HEK293T (cell line): Measurements from ENCODE around the gene USP17L11.
"Not testable (repeated sequence)": the region's sequence is repeated elsewhere in the genome, so short reads cannot be mapped to it uniquely, and the experiment has no call there.

Source experiments
- CTCF ChIA-PET: fragments of 350-600 bp; formaldehyde crosslinking; extraction: SDS; loops from one replicate; lab custom pipeline; 2021; ENCODE audit warnings: antibody characterized with exemption, inconsistent platforms; lab: Yijun Ruan, JAX
- POLR2A ChIA-PET: fragments of 350-600 bp; formaldehyde crosslinking; extraction: SDS; loops from one replicate; lab custom pipeline; 2020; ENCODE audit warnings: antibody characterized with exemption, inconsistent platforms; lab: Yijun Ruan, JAX
- DNase-seq: peaks from one replicate; pipeline ENCODE4 v3.0.0; 2012; ENCODE audit warnings: mixed read lengths; ENCODE audit errors: extremely low spot score

The USP17L11 gene, protein sequence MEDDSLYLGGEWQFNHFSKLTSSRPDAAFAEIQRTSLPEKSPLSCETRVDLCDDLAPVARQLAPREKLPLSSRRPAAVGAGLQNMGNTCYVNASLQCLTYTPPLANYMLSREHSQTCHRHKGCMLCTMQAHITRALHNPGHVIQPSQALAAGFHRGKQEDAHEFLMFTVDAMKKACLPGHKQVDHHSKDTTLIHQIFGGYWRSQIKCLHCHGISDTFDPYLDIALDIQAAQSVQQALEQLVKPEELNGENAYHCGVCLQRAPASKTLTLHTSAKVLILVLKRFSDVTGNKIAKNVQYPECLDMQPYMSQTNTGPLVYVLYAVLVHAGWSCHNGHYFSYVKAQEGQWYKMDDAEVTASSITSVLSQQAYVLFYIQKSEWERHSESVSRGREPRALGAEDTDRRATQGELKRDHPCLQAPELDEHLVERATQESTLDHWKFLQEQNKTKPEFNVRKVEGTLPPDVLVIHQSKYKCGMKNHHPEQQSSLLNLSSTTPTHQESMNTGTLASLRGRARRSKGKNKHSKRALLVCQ

DNA sequence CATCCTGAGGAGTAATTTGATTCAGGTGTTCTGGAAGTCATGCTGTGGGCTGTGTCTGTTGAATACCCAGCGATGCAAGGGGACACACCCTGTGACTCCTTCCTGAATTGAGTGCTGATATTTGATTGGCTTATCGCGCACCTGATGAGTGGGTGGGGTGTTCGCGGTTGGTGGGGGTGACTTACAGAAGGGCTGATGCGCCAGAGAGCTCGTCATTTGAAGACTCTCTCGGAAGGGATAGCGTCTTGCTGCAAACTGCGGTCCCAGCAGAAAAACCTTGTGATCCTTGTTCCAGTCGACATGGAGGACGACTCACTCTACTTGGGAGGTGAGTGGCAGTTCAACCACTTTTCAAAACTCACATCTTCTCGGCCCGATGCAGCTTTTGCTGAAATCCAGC lies at the start of gene USP17L11:
TSS of gene USP17L11 (plus strand) at position 301 of the 400 bp plus-strand sequence. CDS start at position 301, 0 bp downstream.
- POLR2A ChIA-PET, DNase-seq, CTCF ChIA-PET: not testable (repeated sequence)

DNA sequence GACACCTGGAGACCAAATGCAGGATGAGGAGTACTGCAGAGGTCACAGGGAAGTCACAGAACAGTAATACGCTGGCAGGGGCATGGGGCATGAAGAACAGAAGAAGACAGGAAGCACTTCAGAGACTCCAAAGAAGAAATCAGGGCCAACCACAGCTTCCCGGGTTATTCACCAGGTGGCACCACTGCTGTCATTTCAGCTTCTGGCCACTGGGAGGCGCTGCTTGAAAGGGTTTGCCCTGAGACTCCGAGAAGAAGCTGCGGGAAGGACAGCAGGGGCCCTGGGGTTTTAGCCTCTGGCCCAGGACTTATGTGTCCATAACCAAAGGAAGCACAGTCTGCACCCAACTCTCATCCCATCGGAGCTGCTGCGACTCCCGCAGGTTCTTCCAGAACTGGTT lies 49.2 kb upstream of the USP17L11 start:
- POLR2A ChIA-PET, DNase-seq, CTCF ChIA-PET: not testable (repeated sequence)

DNA sequence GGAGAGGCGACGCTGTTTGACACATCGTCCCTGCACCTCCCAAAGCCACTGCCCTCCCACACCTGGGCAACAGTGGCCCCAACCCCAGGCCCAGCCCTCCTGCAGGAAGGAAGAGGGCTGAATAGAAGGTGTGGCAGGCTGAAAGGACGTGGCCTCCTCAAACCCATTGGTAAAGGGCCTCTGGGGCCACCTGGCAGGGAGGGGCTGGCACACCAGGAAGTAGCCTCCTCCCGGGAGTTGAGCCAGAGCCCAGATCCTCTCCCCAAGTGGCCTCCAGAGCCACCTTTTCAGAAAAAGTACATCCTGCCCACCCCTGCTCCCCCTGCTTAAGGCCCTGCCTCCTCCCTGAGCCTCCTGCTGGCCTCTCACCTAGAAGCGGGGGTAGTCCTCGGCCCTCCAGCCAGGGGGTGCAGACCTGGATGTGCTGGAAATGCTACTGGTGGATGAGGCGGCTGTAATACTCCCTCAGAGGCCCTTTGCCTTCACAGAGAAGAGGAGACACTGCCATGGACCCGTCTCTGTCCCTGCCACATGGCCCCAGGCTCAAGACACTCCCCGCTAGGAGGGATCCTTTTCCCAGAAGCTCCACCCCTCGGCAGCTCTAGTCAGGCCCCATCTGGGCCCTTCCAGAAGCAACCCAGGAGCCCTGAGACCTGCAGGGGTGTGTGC lies 45.3 kb upstream of the USP17L11 start, which contains the start of gene FAM90A26:
TSS of gene FAM90A26 (plus strand) at position 619 of the 669 bp plus-strand sequence. CDS start 2,764 bp downstream, outside the sequence.
- POLR2A ChIA-PET, CTCF ChIA-PET, DNase-seq: not testable (repeated sequence)

DNA sequence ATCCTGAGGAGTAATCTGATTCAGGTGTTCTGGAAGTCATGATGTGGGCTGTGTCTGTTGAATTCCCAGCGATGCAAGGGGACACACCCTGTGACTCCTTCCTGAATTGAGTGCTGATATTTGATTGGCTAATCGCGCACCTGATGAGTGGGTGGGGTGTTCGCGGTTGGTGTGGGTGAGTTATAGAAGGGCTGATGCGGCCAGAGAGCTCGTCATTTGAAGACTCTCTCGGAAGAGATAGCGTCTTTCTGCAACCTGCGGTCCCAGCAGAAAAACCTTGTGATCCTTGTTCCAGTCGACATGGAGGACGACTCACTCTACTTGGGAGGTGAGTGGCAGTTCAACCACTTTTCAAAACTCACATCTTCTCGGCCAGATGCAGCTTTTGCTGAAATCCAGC lies 4.8 kb upstream of the USP17L11 start, which contains the start of gene USP17L10:
TSS of gene USP17L10 (plus strand) at position 301 of the 400 bp plus-strand sequence. CDS start at position 301, 0 bp downstream.
- DNase-seq, CTCF ChIA-PET, POLR2A ChIA-PET: not testable (repeated sequence)

DNA sequence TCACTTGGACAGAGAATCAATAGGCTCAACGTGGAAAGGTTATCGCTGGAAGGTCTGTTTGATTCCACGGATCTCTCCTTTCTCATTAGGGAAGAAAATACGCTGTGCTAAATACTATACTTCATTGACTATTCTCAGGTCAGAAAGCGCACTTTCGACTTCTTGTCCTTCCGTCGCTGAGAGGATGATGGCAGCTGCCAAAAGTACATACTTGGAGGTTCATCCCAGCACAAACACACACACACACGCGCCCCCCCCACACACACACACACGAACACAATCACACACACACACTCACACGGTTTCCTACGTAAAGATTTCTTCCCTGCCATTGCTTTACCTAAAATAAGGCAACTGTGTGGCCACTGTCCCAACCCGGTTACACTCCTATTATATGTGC lies 504 bp upstream of the USP17L11 start:
- CTCF ChIA-PET, POLR2A ChIA-PET, DNase-seq: not testable (repeated sequence)

DNA sequence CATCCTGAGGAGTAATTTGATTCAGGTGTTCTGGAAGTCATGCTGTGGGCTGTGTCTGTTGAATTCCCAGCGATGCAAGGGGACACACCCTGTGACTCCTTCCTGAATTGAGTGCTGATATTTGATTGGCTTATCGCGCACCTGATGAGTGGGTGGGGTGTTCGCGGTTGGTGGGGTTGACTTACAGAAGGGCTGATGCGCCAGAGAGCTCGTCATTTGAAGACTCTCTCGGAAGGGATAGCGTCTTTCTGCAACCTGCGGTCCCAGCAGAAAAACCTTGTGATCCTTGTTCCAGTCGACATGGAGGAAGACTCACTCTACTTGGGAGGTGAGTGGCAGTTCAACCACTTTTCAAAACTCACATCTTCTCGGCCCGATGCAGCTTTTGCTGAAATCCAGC lies 4.6 kb downstream of the USP17L11 start, which contains the start of gene USP17L12:
TSS of gene USP17L12 (plus strand) at position 301 of the 400 bp plus-strand sequence. CDS start at position 301, 0 bp downstream.
- POLR2A ChIA-PET, CTCF ChIA-PET, DNase-seq: not testable (repeated sequence)

DNA sequence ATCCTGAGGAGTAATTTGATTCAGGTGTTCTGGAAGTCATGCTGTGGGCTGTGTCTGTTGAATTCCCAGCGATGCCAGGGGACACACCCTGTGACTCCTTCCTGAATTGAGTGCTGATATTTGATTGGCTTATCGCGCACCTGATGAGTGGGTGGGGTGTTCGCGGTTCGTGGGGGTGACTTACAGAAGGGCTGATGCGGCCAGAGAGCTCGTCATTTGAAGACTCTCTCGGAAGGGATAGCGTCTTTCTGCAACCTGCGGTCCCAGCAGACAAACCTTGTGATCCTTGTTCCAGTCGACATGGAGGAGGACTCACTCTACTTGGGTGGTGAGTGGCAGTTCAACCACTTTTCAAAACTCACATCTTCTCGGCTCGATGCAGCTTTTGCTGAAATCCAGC lies 9.4 kb downstream of the USP17L11 start, which contains the start of gene USP17L13:
TSS of gene USP17L13 (plus strand) at position 301 of the 400 bp plus-strand sequence. CDS start at position 301, 0 bp downstream.
- CTCF ChIA-PET, POLR2A ChIA-PET, DNase-seq: not testable (repeated sequence)

DNA sequence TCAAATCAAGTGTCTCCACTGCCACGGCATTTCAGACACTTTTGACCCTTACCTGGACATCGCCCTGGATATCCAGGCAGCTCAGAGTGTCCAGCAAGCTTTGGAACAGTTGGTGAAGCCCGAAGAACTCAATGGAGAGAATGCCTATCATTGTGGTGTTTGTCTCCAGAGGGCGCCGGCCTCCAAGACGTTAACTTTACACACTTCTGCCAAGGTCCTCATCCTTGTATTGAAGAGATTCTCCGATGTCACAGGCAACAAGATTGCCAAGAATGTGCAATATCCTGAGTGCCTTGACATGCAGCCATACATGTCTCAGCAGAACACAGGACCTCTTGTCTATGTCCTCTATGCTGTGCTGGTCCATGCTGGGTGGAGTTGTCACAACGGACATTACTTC lies 15.0 kb downstream of the USP17L11 start:
- POLR2A ChIA-PET, DNase-seq, CTCF ChIA-PET: not testable (repeated sequence)

DNA sequence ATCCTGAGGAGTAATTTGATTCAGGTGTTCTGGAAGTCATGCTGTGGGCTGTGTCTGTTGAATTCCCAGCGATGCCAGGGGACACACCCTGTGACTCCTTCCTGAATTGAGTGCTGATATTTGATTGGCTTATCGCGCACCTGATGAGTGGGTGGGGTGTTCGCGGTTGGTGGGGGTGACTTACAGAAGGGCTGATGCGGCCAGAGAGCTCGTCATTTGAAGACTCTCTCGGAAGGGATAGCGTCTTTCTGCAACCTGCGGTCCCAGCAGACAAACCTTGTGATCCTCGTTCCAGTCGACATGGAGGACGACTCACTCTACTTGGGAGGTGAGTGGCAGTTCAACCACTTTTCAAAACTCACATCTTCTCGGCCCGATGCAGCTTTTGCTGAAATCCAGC lies 18.9 kb downstream of the USP17L11 start, which contains the start of gene USP17L15:
TSS of gene USP17L15 (plus strand) at position 301 of the 400 bp plus-strand sequence. CDS start at position 301, 0 bp downstream.
- POLR2A ChIA-PET, CTCF ChIA-PET: not testable (repeated sequence)

DNA sequence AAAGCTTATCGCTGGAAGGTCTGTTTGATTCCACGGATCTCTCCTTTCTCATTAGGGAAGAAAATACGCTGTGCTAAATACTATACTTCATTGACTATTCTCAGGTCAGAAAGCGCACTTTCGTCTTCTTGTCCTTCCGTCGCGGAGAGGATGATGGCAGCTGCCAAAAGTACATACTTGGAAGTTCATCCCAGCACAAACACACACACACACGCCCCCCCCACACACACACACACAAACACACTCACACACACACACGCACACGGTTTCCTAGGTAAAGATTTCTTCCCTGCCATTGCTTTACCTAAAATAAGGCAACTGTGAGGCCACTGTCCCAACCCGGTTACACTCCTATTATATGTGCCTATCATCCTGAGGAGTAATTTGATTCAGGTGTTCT lies 23.3 kb downstream of the USP17L11 start:
- CTCF ChIA-PET, POLR2A ChIA-PET, DNase-seq: not testable (repeated sequence)

More for the DNA sequence above, 18.9 kb downstream of the USP17L11 start, which contains the start of gene USP17L15:
- DNase-seq = not testable (repeated sequence)

GRCh38 chr4:9243579-9243978 lies 28.4 kb downstream of the USP17L11 start, which contains the start of gene USP17L17:
USP17L17 (plus strand) TSS chr4:9243879; CDS start chr4:9243879, 0 bp downstream.
- DNase-seq, POLR2A ChIA-PET, CTCF ChIA-PET: not testable (repeated sequence)

GRCh38 chr4:9247953-9248680 lies 32.9 kb downstream of the USP17L11 start, which contains the start of gene USP17L18:
USP17L18 (plus strand) TSS chr4:9248630; CDS start chr4:9248630, 0 bp downstream.
- POLR2A ChIA-PET, CTCF ChIA-PET, DNase-seq: not testable (repeated sequence)

GRCh38 chr4:9253078-9253477 lies 37.9 kb downstream of the USP17L11 start, which contains the start of gene USP17L19:
USP17L19 (plus strand) TSS chr4:9253378; CDS start chr4:9253378, 0 bp downstream.
- POLR2A ChIA-PET, CTCF ChIA-PET, DNase-seq: not testable (repeated sequence)

DNA sequence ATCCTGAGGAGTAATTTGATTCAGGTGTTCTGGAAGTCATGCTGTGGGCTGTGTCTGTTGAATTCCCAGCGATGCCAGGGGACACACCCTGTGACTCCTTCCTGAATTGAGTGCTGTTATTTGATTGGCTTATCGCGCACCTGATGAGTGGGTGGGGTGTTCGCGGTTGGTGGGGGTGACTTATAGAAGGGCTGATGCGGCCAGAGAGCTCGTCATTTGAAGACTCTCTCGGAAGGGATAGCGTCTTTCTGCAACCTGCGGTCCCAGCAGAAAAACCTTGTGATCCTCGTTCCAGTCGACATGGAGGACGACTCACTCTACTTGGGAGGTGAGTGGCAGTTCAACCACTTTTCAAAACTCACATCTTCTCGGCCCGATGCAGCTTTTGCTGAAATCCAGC lies 42.6 kb downstream of the USP17L11 start, which contains the start of gene USP17L20:
TSS of gene USP17L20 (plus strand) at position 301 of the 400 bp plus-strand sequence. CDS start at position 301, 0 bp downstream.
- POLR2A ChIA-PET, CTCF ChIA-PET: not testable (repeated sequence)

GRCh38 chr4:9262572-9262971 lies 47.4 kb downstream of the USP17L11 start, which contains the start of gene USP17L21:
USP17L21 (plus strand) TSS chr4:9262872; CDS start chr4:9262872, 0 bp downstream.
- POLR2A ChIA-PET, CTCF ChIA-PET, DNase-seq: not testable (repeated sequence)

More for the DNA sequence above, 42.6 kb downstream of the USP17L11 start, which contains the start of gene USP17L20:
- not testable (repeated sequence) for DNase-seq
